Measurements from ENCODE around the gene RPL35A. TPM values are rescaled to one million over a fixed set of nuclear protein-coding genes. Genes with fewer than 3 reads are reported as not detected.

RPL35A gene
- total RNA-seq, 1 donor from 2014 or later, result 1,290 TPM

DNA sequence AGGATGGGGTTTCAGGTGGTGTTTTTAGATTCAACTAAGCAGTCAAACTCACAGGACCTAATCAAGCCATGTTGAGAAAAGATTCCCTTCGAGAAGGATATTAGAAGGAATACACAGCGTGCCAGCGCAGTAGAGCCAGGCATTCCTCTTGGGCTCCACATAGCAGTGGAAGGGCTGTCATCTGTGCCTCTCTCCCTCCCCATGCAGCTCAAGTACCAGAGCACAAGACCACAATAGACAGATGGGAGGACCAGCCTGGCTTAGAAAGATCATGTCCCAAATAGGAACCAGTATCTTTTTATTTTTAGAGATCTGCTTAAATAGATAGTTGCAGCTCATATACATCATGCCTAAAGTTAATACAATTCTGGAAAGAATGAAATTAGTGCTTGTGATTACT, 47.9 kb downstream of the RPL35A start:
- Mint-ChIP-seq H3K36me3 (ENCODE audit: low read depth) (peaks cover 12% of the 10 kb centered on the region), H3K4me3 (no peak overlapping the region), H3K27ac (ENCODE audit: unreplicated experiment) (no peak overlapping the region), H3K4me1 (no peaks in the 10 kb centered on the region), H3K27me3 (ENCODE audit: low read depth) (no peaks in the 10 kb centered on the region), H3K9me3 (peaks cover 2% of the 10 kb centered on the region)
- TF ChIP-seq, protein P1, sequence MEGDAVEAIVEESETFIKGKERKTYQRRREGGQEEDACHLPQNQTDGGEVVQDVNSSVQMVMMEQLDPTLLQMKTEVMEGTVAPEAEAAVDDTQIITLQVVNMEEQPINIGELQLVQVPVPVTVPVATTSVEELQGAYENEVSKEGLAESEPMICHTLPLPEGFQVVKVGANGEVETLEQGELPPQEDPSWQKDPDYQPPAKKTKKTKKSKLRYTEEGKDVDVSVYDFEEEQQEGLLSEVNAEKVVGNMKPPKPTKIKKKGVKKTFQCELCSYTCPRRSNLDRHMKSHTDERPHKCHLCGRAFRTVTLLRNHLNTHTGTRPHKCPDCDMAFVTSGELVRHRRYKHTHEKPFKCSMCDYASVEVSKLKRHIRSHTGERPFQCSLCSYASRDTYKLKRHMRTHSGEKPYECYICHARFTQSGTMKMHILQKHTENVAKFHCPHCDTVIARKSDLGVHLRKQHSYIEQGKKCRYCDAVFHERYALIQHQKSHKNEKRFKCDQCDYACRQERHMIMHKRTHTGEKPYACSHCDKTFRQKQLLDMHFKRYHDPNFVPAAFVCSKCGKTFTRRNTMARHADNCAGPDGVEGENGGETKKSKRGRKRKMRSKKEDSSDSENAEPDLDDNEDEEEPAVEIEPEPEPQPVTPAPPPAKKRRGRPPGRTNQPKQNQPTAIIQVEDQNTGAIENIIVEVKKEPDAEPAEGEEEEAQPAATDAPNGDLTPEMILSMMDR (conservative IDR thresholded peaks at IDR 0.05), result no peak
- no peak for DNase-seq (ENCODE audit: low read depth, low spot score)

Other genes with a start within 250 kb of the RPL35A start
- 30.2 and 31.7 TPM in 2 replicates for gene RUBCN, start 213.3 kb upstream of the RPL35A start, total RNA-seq
- 50.0 and 52.5 TPM in 2 replicates for gene FYTTD1, start 200.3 kb upstream of the RPL35A start, total RNA-seq
- 69.0 and 69.8 TPM in 2 replicates for gene LRCH3, start 158.9 kb upstream of the RPL35A start, total RNA-seq
- 9.6 and 10.1 TPM in 2 replicates for gene LMLN, start 10.0 kb downstream of the RPL35A start, total RNA-seq

Data from neural crest cell (in vitro differentiated cells).